ENCODE data around the gene MELTF.

MELTF gene

DNA sequence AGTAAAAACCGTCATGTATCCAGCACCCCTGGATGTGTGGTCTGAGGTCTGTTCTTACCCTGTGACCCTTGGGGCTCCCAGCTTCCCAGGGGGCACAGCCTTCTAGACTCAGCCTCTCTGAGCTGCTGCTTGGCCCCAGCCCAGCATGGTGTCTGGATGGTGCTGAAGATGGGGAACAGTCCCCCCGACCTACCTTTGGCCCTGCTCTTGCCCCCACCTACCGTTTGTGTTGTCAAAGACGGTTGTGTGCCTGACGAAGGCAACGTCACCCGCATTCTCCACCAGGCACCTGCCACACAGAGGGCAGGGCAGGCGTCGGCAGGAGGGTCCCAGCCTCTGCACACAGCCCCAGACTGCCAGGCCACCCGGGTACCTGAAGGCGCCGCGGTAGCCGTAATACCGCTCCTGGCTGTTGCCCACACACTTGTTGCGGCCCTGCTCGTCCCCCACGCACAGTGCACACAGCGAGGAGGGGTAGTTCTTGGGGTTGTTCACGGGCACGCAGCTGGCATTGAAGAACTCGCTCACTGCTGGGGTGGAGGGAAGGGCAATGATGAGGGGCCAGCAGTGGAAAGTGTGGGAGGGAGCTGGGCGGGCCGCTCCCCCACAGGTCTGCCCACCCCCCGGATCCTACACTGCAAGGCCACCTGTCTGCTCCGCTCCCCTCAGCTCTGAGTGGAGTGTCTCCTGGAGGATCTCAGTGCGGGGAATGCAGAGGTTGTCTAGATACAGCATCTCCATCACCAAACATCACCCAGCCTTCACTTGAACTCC, 21.0 kb downstream of the MELTF start:
- no peak for DNase-seq

DNA sequence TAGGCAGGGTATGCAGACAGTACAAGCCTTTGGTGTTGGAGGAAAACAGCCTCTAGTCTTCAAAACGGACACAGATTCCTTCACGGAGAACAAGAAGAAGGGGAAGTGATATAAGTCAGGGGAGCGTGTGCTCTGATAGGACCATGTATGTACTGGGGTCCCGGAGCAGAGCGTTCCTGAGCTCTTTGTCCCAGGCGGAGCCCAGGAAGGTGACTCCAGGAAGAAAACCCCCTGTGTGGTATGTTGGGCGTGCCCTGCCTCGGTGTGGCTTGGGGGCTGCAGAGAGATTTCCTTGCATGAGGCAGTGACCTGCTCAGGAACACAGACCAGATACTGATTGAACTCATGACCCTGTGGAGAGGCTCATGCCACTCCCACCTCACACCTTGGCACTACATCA, 21.7 kb downstream of the MELTF start:
- no peak for DNase-seq

DNA sequence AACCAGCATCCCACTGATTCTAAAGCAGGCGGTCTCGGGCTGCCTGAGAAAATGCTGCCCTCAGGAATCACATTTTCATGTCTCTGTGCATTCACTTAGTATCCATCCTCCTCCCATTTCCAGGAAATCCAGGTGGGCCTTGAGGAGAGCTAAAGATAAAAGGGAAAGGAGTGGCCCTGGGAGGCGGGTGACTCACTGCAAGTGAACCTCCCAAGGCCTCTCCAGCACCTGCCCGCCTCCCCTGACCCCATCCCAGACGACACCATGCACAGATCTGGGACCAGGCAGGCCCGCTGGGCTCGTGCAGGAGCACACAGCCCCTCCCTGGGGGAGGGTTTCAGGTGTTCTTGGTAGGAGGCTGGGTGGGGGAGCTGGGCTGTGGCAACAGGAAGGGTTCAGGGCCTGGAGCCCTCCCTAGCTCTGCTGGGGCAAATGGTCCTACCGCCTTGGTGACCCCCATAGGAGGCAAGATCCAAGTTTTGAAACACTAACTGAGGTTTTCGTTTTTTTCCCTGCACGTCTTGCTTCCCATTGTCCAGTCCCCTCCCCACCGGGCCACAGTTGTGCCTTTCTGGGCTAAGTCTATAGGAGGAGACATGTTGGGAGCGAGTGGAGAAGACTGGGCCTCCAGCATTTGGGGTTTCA, 22.2 kb downstream of the MELTF start:
- DNase-seq, result no peak

DNA sequence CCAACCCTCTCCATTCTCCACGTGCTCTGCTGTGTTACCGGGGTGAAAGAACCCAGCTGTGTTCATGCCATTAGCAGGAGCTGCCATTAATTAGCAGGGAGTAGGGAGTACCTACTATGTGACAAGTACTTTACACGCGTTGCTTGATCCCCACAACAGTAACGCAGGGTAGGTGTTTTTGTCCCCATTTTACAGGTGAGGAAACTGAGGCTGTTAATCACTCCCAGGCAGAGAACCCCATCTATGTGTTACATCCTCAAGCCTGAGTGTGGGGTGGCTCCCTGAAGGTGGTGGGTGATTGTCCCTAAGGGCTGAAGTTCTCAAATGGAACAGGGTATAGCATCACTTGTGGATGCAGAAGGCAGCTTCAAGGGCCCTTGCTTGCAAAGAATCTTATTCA, 22.8 kb downstream of the MELTF start:
- no peak for DNase-seq

DNA sequence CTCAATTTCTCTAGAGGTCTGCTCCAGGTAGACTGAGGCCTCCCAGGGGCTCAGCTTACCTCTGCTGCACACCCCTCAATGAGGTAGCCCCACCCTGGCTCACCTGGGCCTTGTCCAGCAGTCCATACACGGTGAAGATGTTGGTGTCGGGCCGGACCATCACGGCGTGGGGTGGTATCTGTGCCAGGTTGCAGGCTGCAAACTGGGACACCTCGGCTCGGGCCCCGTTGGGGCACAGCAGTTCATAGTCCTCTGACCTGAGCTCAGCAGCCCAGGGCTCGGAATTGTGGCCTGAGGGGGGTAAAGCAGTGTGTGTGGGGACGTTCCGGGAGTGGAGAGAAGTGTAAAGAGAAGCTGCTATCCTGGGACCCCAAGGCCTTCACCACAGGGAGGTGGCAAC, 23.2 kb downstream of the MELTF start:
- DNase-seq, result no peak

DNA sequence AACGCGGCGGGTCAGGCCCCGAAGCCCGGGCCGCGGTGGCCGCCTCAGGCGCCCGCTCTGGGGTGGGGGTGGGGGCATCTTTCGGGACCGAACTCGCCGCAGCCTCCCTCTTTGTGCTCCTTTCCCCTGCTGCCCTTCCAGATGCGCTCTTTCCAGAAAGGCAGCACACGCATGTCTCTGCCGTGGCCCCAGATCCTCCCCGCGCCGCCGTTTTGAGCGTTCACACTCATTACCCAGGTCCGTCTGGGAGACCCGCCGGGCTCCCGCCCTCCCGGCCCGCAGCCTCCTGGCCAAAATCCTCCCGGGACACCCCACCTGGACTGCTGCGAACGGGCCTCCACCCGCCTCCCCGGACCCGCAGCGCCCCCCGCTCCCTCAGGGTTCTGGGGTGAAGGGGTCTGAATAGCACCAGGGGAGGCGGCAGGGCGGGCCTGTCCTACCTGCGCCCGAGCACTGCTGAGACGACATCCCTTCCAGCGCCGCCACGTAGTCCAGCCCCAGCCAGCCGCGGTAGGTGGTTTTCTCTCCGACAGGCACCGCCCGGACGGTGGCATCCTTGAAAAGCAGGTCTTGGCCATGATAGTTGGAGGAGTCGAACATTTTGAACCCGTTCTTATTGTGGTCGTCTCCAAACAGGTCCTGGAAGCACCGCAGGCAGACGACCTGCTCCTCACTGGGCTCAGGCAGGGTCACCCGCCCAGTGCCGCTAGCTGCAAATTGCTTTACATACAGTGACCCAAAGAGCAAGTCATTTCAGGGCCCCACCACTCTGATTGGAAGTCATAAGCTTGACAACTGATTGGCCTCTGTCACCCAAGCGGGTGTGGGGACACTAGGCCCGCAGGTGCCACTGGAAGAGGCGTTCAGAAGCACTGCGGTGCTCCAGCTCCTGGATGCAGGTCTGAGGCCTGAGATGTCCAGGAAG, 25.9 kb downstream of the MELTF start:
- DNase-seq, result peak; percentile 39

DNA sequence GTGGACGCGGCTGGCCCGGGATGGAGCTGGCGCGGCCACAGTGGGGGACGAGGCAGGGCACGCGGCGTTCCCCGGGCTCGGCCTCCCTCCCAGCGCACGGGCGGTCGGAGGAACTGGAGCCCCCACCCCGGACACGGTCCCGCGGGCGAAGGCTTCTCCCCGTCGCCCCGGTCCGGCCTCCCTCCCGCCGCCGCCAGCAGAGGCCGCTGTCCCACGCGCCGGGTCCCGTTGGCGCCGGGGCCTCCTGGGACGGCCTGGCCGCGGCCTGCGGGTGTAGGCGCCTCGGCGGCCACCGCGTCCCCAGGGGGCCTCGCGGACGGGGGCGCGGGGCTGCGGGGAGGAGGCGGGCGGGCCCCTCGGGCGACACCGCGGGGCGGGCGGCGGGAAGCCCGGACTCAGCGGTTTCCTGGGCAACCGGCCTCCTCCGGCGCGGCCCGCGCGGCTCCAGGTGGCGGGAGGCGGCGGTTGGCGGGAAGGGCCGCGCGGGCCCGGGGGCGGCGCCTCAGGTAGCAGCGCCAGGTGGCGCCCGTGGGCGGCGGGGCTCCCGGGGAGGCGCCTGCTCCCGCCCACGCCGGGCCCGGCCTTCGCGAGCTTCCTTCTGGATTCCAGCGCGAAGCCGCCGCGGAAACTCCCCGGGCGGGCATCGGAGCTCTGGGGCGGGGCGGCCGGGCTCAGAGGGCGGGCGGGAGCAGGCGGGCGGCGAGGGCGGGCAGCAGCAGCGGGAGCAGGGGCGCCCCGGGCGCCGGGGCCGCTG, 26.7 kb downstream of the MELTF start:
- peak; percentile 90 for DNase-seq

DNA sequence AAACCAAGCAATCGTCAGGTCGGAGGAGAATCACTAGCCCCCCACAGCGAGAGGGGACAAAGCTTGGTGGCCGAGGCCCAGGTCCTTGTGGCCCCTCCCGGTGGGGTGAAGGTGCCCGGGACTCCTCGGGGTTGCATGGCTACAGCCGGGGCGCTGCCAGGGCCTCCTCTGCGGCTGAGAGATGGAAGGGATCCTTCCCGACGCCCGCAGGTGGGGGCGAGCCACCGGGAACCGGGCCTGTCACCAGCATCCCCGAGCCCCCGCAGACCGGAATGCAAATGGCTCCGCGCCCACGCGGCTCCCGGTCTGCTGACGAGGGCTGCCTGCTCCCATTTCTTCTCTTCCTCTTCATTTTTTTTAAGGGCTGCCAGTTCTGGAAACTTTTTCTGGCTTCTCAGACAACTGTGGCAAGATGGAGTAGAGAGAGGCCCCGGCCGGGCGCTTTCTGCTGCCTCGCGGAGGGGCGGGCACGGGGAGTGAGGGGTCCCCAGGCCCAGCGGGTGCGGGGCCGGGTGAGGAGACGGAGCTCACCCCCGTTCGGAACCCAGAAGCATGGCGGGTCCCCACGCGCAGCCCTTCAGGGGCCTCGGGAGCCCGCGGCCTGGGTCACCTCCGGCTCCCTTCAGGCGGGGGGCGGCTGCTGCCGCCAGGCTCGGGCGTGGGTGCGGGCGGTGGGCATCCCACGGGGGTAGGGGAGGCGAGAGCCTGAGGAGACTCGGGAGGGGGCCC, 27.5 kb downstream of the MELTF start:
- no peak for DNase-seq

DNA sequence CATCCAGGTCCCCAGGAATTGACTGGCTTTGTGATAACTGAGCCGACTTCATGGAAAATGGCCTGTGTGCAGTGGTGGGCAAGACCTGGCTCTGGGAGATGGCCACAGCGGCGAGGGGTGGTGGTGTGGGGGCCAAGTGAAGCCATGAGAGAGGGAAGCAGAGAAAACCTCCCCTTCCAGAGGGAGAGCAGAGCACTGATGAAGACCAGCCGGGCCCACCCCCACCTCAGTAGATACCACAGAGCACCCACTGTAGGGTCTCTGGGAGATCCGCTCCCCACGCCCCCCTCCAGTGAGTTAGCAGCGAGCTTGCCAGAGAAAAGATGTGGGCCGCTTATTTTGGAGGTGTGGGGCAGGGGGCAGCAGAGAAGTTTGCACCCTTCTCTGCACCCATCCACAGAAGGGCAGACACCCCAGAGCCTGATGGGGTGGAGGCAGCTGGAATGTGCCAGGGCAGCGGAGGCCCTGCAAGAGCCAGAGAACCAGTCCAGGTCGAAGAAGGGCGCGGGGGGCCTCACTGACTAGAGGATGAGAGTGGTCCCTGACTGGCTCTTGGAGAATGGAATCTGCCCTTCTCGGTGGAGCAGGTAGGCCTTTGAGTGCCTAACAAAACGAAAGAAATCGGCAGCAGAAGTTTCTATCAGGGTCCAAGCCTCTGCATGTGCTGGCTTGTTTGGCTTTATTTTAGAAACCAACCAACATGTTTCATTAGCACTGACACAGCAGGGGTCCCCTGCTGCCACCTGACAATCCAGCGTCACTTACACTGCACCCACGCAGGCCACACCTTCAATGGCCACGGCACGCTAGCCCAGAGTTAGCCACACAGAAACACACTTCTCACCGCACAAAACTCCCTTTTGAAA, 28.3 kb downstream of the MELTF start:
- DNase-seq, result no peak

DNA sequence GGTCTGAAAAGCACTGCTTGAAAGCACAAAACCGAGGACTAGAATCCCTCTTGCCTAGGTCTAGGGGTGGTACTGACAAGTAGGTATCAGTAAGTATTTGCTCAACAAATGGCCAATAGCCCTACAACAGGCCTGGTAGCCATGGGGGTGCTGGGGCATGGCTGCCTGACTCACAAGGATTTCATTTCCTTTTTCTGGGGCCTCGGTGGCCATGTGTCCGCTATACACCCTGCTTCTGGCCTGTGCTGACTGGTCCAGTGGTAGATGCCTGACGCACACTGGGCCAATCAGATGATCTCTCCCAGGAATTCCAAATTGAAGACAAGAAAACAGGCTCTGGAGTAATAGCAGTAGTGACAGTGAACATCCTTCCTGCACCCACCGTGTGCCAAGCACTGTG, 29.4 kb downstream of the MELTF start:
- no peak for DNase-seq

DNA sequence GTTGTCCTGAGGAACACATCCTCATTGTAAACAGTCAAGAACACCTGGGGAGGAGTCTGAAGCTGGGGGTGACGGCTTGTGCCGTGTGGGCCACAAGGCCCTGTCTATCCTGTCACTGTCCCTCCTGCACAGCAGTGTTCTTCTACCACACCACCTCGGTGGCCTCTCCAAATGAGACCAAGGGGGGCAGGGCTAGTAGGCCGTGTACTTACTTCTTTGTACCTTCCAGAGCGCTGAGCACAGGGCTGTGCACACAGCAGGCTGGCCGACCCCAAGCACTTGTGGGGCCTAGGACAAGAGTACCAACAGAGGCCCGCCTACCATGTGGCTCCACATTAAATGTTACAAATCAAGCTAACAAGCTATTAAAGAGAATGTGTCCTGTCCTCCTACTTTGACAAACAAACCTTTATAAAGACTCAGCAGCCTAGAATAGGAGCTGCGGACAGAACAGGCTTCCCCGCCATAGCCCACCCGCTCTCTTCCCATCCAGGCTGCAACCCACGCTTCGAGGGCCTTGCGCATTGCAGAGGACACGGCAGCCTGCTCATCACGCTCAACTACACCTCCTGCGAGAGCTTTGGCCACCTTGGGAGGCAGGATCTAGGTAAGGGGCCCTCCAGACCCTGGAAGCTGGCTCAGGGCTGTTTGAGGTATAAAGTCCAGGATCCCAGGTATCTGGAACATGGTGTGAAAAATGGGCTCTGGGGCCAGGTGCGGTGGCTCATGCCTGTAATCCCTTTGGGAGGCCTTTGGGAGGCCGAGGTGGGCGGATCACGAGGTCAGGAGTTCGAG, 30.5 kb downstream of the MELTF start:
- DNase-seq, result no peak

DNA sequence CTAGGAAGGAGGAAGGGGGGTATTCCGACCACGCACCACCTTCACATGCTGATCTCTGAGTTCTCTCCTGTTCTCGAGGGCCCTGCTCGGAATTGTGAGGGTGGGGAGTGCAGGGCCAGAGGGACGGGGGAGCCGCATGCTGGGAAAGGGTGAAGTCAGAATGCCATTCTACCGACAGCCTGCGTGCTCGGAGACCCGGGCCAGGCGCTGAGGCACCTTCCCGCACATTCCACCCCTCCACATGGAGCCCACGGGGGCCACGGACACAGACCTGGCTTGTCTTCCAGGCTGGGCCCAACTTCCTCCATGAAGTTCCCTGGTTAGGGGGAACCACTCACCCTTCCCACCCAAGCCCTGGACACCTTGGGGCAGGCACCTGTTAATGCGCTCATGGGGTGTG, 32.3 kb downstream of the MELTF start:
- no peak for DNase-seq

DNA sequence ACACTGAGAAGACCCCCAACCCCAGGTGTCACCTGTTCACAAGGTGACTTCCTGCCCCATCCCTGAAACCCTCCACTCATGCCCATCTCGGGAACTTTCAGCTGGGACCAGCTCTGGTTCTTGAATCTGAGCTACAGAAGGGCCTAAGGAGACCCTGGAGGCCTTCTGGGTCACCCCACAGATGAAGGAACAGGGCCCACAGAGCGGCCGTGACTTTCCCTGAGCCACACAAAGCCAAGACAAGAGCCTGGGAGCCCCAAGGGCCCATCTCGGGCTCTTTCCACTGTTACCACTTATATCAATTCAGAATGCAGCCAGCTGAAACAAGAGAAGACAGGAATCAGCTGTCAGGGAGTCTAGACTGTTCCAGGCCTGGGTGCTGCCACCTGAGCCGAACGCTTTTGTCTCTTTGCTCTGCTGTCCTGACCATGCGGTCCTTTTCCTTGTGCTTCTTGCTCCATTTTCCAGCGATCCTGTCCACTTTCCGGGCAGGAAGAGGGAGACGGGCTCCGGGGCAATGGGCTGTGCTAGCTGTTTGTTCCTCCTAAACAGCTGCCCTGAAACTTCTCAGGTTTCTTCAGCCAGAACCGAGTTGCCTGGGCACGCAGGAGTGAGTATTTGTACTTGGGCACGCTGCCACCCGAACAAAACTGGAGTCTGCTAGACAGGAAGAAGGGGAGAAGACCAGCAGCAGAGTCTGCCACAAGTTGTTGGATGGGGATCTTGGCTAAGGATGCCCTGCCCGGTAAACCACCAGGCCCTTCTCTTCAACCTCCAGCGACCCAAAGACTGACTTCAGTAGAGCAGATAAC, 33.0 kb downstream of the MELTF start:
- DNase-seq, result peak; percentile 51

DNA sequence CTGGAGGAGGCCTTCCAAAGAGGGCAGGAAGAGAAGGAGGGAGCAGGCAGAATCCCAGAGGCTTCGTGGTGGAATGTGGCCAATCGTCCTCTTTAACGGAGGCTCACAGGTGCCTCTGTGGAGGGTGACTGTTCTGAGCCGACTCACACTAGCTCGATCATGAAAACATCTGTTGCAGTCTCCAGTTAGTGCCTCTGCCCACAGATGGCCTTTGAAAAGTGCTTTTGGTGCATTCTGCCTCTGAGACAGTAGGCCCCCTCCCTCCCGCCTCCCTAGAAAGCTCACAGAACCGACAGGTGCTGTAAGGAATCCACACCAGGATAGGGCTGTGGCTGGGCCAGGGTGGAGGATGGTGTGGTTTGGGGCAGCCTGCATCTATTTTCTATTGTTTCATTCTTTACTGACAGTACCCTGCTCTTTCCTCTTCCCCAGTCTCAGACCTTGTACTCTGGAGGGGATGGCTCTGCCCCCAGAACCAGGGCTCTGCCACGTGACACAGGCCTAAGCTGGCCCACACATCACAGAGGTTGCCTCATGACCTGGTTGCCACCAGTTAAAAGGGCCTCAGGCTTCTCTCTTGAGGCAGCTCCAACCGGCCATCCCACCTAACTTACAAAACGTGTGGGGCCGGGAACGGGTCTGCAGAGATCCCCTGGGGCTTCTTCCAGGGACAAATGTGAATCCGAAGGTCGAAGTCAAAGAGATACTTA, 33.8 kb downstream of the MELTF start:
- DNase-seq, result no peak

DNA sequence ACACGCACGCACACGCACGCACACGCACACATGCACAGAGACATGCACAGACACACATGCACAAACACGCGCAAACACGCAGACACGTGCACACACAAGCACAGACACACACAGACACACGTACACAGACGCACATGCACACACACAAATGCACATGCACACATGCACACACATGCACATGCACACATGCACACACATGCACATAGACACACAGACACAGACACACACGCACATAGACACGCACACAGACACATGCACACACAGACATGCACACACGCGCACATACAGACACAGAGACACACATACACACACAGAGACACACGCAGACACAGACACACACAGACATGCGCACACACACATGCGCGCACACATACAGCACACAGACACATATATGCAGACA, 34.6 kb downstream of the MELTF start:
- DNase-seq, result no peak

DNA sequence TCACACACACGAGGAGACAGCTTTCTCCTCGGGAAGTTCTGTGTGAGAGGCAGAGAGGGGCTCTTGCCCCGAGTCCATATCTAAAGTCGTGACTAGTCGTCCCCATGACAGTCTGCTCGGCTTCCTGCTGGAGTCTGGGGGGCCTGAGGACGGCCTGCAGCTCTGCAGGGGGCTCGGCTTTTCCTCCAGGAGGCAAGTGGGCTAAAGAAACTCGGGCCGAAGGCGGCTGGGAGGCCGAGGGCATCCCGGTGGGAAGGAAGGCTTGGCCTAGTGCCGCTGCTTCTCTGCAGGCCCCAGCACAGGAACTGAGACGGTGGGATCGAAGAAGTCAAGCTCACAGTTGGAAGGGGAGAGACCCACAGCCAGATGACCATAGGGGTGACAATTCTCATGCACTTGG, 35.6 kb downstream of the MELTF start:
- no peak for DNase-seq

DNA sequence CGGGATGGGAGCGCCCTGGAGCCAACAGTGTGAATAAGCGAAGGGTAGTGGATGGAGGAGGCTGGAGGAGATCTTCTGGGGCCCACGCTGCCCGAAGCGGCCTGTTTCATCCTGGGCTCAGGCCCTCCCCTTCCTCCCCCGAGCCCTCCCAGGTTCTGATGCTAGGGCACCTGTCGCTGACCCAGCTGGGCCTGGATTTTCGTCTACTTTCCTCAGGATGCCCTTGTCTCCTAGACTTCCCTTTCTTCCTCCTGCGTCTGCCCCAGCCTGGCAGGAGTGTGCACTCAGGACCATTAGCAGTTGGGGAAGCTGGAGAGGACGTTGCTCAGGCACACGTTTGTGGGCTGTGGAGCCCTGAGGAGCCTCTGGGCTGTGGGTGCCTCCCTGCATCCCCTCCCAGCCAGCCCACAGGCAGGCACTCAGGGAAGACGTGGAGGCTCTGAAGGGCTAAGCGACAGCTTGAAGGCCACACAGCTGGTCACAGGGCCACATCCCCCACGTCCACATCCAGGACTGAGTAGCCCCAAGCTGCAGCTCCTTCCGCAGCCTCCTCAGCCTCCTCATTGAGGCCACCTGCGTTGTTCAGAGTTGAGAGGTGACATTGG, 37.1 kb downstream of the MELTF start:
- DNase-seq, result no peak

All from NCI-H510A (cell line).